ENCODE results near the gene CCDC136.

Gene CCDC136

DNA sequence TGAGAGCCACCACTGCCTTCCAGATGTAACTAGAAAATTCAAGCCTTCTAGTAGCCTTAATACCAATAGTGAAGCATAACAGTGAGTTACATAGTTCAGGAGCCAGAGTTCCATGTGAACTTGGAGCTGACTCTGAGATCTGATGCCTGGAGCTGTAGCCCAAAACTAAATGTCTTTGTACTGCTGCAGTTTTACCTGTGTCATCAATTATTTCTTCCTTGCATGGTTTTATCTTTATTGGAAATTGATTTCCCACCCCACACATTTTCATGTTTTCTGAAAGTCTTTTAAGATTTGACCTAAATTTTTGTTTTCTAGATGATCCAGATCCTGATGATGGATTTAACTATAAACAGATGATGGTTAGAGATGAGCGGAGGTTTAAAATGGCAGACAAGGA, 33.2 kb upstream of the CCDC136 start:
- no peak overlapping the region for H3K9ac ChIP-seq (ENCODE audit: low read length)
- H3K27ac ChIP-seq (ENCODE audit: low read depth, low read length) = no peak overlapping the region
- H3K9me3 ChIP-seq (ENCODE audit: control insufficient read depth, insufficient read depth, low read depth, low read length) = no peaks in the 10 kb centered on the region
- no peaks in the 10 kb centered on the region for H3K4me1 ChIP-seq (ENCODE audit: control insufficient read depth, insufficient read depth, low read length)
- H3K4me3 ChIP-seq (ENCODE audit: low read depth, low read length) = no peak overlapping the region
- H3K36me3 ChIP-seq (ENCODE audit: control insufficient read depth, insufficient read depth, low read length) = peaks cover 95% of the 10 kb centered on the region
- no peaks in the 10 kb centered on the region for H3K27me3 ChIP-seq (ENCODE audit: control insufficient read depth, insufficient read depth, low read length)

GRCh38 chr7:128759242-128759641, 32.5 kb upstream of the CCDC136 start:
- Histone ChIP-seq H3K27me3 (ENCODE audit: control insufficient read depth, insufficient read depth, low read length) (no peaks in the 10 kb centered on the region), H3K4me3 (ENCODE audit: low read depth, low read length) (no peak overlapping the region), H3K9me3 (ENCODE audit: control insufficient read depth, insufficient read depth, low read depth, low read length) (no peaks in the 10 kb centered on the region), H3K9ac (ENCODE audit: low read length) (no peak overlapping the region), H3K4me1 (ENCODE audit: control insufficient read depth, insufficient read depth, low read length) (no peaks in the 10 kb centered on the region), H3K36me3 (ENCODE audit: control insufficient read depth, insufficient read depth, low read length) (peaks cover 95% of the 10 kb centered on the region), H3K27ac (ENCODE audit: low read depth, low read length) (no peak overlapping the region)

DNA sequence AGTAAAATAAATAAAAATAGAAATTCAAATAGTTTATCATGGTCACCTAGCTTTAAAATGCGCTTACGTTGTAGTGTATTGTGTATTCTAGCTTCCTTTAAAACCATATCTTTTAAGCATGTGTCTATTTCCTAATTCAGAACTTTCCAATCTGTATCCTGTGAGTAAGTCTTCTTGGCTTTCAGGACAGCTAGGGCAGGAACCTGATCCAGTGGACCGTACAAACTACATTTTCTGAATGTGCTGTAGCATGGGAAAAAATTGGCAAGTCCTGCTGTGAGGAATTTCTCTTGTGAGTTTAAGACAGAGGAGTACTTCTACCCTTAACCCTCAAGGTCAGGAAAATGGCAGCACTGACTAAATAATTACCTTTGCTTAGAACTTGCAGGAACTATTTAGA, 28.2 kb upstream of the CCDC136 start:
- Histone ChIP-seq H3K9me3 (ENCODE audit: control insufficient read depth, insufficient read depth, low read depth, low read length) (no peaks in the 10 kb centered on the region), H3K9ac (ENCODE audit: low read length) (no peak overlapping the region), H3K36me3 (ENCODE audit: control insufficient read depth, insufficient read depth, low read length) (peaks cover 91% of the 10 kb centered on the region), H3K27me3 (ENCODE audit: control insufficient read depth, insufficient read depth, low read length) (no peaks in the 10 kb centered on the region), H3K27ac (ENCODE audit: low read depth, low read length) (no peak overlapping the region), H3K4me1 (ENCODE audit: control insufficient read depth, insufficient read depth, low read length) (no peaks in the 10 kb centered on the region), H3K4me3 (ENCODE audit: low read depth, low read length) (no peak overlapping the region)

DNA sequence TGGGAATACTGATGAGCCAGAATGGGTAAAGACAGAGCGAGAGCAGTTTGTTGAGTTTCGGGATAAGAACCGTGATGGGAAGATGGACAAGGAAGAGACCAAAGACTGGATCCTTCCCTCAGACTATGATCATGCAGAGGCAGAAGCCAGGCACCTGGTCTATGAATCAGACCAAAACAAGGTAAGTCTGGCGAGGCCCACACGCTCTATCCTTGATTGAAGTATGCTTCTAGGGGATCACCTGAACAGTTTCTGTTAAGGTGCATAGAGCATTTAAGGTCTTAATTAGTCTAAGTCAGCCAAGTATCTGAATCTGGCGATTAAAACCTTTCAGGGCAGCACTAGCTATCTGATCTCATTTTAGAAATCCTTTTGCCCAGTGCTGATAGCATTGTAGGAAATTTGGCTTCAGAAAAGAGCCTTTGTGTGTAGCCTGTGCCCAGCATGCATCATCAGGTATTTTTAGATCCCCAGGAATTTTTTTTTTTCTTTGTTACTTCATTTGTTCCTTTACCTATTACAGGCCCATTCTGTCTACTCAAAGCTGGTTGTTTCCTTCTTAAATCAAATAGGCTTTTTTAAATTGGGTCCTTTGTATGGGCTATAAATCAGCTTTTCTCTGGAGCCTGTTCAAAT, 24.2 kb upstream of the CCDC136 start:
- Histone ChIP-seq H3K4me3 (ENCODE audit: low read depth, low read length) (no peak overlapping the region), H3K27ac (ENCODE audit: low read depth, low read length) (no peak overlapping the region), H3K27me3 (ENCODE audit: control insufficient read depth, insufficient read depth, low read length) (no peaks in the 10 kb centered on the region), H3K9ac (ENCODE audit: low read length) (no peak overlapping the region), H3K4me1 (ENCODE audit: control insufficient read depth, insufficient read depth, low read length) (no peaks in the 10 kb centered on the region), H3K36me3 (ENCODE audit: control insufficient read depth, insufficient read depth, low read length) (peaks cover 91% of the 10 kb centered on the region), H3K9me3 (ENCODE audit: control insufficient read depth, insufficient read depth, low read depth, low read length) (no peaks in the 10 kb centered on the region)

DNA sequence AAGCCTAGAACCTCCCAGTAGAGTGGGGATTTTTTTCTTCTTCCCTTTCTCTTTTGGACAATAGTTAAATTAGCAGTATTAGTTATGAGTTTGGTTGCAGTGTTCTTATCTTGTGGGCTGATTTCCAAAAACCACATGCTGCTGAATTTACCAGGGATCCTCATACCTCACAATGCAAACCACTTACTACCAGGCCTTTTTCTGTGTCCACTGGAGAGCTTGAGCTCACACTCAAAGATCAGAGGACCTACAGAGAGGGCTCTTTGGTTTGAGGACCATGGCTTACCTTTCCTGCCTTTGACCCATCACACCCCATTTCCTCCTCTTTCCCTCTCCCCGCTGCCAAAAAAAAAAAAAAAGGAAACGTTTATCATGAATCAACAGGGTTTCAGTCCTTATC, 21.5 kb upstream of the CCDC136 start:
- no peak overlapping the region for H3K27ac ChIP-seq (ENCODE audit: low read depth, low read length)
- H3K4me1 ChIP-seq (ENCODE audit: control insufficient read depth, insufficient read depth, low read length) = no peaks in the 10 kb centered on the region
- H3K36me3 ChIP-seq (ENCODE audit: control insufficient read depth, insufficient read depth, low read length) = peaks cover 75% of the 10 kb centered on the region
- no peaks in the 10 kb centered on the region for H3K9me3 ChIP-seq (ENCODE audit: control insufficient read depth, insufficient read depth, low read depth, low read length)
- H3K4me3 ChIP-seq (ENCODE audit: low read depth, low read length) = no peak overlapping the region
- no peak overlapping the region for H3K9ac ChIP-seq (ENCODE audit: low read length)
- no peaks in the 10 kb centered on the region for H3K27me3 ChIP-seq (ENCODE audit: control insufficient read depth, insufficient read depth, low read length)

DNA sequence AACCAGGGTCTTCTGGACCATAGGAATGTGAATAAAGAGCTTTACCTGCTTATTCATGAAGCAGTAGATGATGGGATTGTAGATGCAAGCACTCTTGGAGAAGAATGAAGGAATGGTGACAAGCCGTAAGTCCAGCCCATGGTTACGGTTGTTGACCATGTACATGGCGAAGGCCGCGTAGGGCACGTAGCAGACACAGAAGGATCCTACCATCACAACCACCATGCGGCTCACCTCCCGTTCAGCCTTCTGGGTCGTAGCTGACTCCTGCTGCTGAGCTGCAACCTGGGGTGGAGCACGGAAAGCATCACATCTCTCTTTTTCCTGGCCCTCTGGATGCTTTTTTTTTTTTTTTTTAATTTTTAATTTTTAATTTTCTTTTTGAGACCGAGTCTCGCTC, 18.2 kb upstream of the CCDC136 start:
- H3K36me3 ChIP-seq (ENCODE audit: control insufficient read depth, insufficient read depth, low read length) = peaks cover 46% of the 10 kb centered on the region
- no peaks in the 10 kb centered on the region; the same call in 1 of the 2 replicates for H3K9me3 ChIP-seq (ENCODE audit: control insufficient read depth, insufficient read depth, low read depth, low read length)
- no peaks in the 10 kb centered on the region for H3K4me1 ChIP-seq (ENCODE audit: control insufficient read depth, insufficient read depth, low read length)
- H3K4me3 ChIP-seq (ENCODE audit: low read depth, low read length) = no peak overlapping the region
- H3K27me3 ChIP-seq (ENCODE audit: control insufficient read depth, insufficient read depth, low read length) = no peaks in the 10 kb centered on the region
- H3K9ac ChIP-seq (ENCODE audit: low read length) = no peak overlapping the region
- no peak overlapping the region for H3K27ac ChIP-seq (ENCODE audit: low read depth, low read length)

DNA sequence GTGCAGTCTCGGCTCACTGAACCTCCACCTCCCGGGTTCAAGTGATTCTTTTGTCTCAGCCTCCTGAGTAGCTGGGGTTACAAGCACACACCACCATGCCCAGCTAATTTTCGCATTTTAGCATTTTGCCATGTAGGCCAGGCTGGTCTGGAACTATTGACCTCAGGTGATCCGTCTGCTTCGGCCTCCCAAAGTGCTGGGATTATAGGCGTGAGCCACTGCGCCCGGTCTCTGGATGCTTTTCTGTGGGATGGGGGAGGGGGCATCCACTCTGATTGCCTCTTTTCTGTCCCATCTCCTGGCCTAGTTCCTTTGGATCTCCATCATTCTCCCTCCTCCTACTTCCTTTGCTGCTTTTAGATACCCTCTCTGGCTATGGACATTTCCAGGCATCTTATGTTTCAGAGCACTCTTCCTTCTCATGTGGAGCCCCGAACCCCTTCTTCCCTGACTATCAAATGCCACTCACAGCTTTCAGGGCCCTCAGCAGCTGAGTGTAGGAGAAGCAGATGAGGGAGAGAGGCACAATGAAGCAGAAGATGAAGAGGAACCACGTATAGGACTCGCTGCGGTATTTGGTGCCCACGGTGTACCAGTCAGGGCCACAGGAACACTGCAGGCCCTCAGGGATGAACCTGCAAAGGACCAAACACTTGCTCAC, 17.6 kb upstream of the CCDC136 start:
- H3K4me3 ChIP-seq (ENCODE audit: low read depth, low read length) = no peak overlapping the region
- no peak overlapping the region for H3K9ac ChIP-seq (ENCODE audit: low read length)
- no peak overlapping the region for H3K27ac ChIP-seq (ENCODE audit: low read depth, low read length)
- no peaks in the 10 kb centered on the region for H3K4me1 ChIP-seq (ENCODE audit: control insufficient read depth, insufficient read depth, low read length)
- no peaks in the 10 kb centered on the region for H3K27me3 ChIP-seq (ENCODE audit: control insufficient read depth, insufficient read depth, low read length)
- peaks cover 41% of the 10 kb centered on the region for H3K36me3 ChIP-seq (ENCODE audit: control insufficient read depth, insufficient read depth, low read length)
- H3K9me3 ChIP-seq (ENCODE audit: control insufficient read depth, insufficient read depth, low read depth, low read length) = no peaks in the 10 kb centered on the region; the same call in 1 of the 2 replicates

DNA sequence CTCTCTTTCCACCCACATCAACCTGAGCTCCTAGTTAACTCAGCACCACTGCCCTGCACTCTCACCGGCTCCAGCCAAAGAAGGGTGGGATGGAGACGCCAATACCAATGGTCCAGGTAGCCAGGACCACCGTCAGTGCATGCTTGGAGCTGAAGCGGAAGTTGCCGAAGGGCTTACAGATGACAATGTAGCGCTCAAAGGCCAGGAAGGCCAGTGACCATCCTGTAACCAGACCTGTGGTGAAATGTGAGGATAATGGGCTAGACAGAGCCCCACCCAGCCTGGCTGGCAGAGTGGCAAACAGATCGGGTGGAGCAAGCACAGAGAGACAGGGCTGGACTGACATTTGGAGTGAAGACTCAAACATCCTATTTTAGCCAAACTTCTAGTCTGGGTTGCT, 16.8 kb upstream of the CCDC136 start:
- no peak overlapping the region for H3K27ac ChIP-seq (ENCODE audit: low read depth, low read length)
- no peak overlapping the region for H3K9ac ChIP-seq (ENCODE audit: low read length)
- no peaks in the 10 kb centered on the region for H3K27me3 ChIP-seq (ENCODE audit: control insufficient read depth, insufficient read depth, low read length)
- H3K36me3 ChIP-seq (ENCODE audit: control insufficient read depth, insufficient read depth, low read length) = peaks cover 34% of the 10 kb centered on the region
- H3K4me1 ChIP-seq (ENCODE audit: control insufficient read depth, insufficient read depth, low read length) = no peaks in the 10 kb centered on the region
- H3K9me3 ChIP-seq (ENCODE audit: control insufficient read depth, insufficient read depth, low read depth, low read length) = no peaks in the 10 kb centered on the region; the same call in 1 of the 2 replicates
- H3K4me3 ChIP-seq (ENCODE audit: low read depth, low read length) = no peak overlapping the region

- Histone ChIP-seq H3K4me1 (ENCODE audit: control insufficient read depth, insufficient read depth, low read length) (no peaks in the 10 kb centered on the region), H3K27me3 (ENCODE audit: control insufficient read depth, insufficient read depth, low read length) (no peaks in the 10 kb centered on the region), H3K27ac (ENCODE audit: low read depth, low read length) (no peak within 1 kb of the TSS), H3K9me3 (ENCODE audit: control insufficient read depth, insufficient read depth, low read depth, low read length) (no peaks in the 10 kb centered on the region; the same call in 1 of the 2 replicates), H3K9ac (ENCODE audit: low read length) (no peak within 1 kb of the TSS), H3K4me3 (ENCODE audit: low read depth, low read length) (no peak within 1 kb of the TSS), H3K36me3 (ENCODE audit: control insufficient read depth, insufficient read depth, low read length) (peaks cover 24% of the 10 kb centered on the region)
Measured at GRCh38 chr7:128775744-128776474, 15.9 kb upstream of the CCDC136 start, which contains the start of gene OPN1SW. Gene OPN1SW, minus strand, starts transcription at chr7:128775794. Its CDS starts 13 bp downstream, at chr7:128775781.

DNA sequence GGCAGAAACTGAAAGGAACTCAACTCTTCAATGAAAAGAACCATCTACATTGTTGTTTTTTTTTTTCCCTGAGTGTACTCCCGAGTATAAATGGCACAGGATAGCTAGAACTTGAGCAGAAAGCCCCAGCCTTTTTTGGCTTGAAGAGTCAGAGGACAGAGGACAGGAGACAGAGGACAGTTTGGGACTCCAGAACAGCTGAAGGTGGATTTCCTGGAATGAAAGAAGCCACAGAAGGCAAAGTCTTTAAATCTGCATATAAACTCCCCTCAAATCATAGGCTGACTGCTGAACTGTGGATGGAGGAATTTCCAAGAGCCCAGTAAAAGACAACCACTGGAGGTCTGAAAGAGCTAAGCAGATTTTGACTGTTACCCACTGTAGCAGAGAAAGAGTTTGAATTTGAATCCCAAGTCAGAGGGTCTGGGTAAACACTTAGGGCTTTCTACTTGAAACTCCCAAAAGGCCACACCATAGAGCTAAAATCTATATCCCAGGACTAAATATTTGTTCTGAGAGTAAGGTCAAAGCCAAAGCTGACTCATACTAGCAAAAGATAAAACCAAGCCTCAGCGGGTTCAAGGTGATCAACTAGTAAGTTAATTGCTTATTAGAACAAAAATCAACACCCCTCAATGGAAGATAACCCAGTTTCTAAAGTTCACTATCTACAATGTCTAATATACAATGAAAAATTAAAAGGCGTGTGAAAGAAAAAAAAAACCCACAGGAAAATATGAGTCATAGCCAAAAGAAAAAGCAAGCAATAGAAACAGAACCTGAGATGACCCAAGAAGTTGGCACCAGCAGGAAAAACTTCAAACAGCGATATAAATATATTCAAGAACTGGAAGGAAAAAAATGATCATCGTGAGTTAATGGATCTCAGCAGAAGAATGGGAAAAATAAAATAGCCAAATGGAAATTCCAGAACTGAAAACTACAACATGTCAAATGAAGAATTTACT, 14.3 kb upstream of the CCDC136 start:
- no peak overlapping the region for H3K9ac ChIP-seq (ENCODE audit: low read length)

More for the DNA sequence above, 14.3 kb upstream of the CCDC136 start:
- Histone ChIP-seq H3K4me1 (ENCODE audit: control insufficient read depth, insufficient read depth, low read length) (peaks cover 1% of the 10 kb centered on the region; the same call in 1 of the 2 replicates), H3K27ac (ENCODE audit: low read depth, low read length) (no peak overlapping the region), H3K4me3 (ENCODE audit: low read depth, low read length) (no peak overlapping the region), H3K9me3 (ENCODE audit: control insufficient read depth, insufficient read depth, low read depth, low read length) (no peaks in the 10 kb centered on the region; the same call in 1 of the 2 replicates), H3K27me3 (ENCODE audit: control insufficient read depth, insufficient read depth, low read length) (no peaks in the 10 kb centered on the region), H3K36me3 (ENCODE audit: control insufficient read depth, insufficient read depth, low read length) (peaks cover 10% of the 10 kb centered on the region)

Measured in HUES6 (cell line).